ENCODE measurements around the gene ZNF506.

GRCh38 chr19:19749908-19750841 is 71.4 kb downstream of the ZNF506 start:
- TF ChIP-seq GATA3 (IDR thresholded peaks at IDR 0.05; ENCODE audit: low read depth, low read length) (no peak), GATA2 (IDR thresholded peaks at IDR 0.05; ENCODE audit: low read depth, low read length) (no peak)
